GM21576 (cell line): ENCODE data around the gene PRSS22.
A peak's percentile ranks its signal among the peaks of the same experiment; 100 is the strongest.

ENCODE experiments used
- ATAC-seq: cut with Tn5 transposase; IDR thresholded peaks from one replicate; pipeline ENCODE4 v1.9.1; 2021; ENCODE audit warnings: mild to moderate bottlenecking, moderate library complexity; ENCODE audit not compliant: unreplicated experiment

Gene PRSS22

GRCh38 chr16:2881783-2882649, 24.0 kb upstream of the PRSS22 start:
- no peak for ATAC-seq

GRCh38 chr16:2879854-2880508, 22.0 kb upstream of the PRSS22 start:
- no peak for ATAC-seq

- no peak for ATAC-seq
These were observed 17.0 kb upstream of the PRSS22 start for GRCh38 chr16:2874912-2875362.

- ATAC-seq: no peak
These were observed 16.3 kb upstream of the PRSS22 start for GRCh38 chr16:2874032-2874911.

GRCh38 chr16:2871926-2872325, 14.0 kb upstream of the PRSS22 start:
- no peak for ATAC-seq

GRCh38 chr16:2867987-2868789, 10.2 kb upstream of the PRSS22 start:
- peak; percentile 92 for ATAC-seq

GRCh38 chr16:2867661-2867986, 9.7 kb upstream of the PRSS22 start:
- no peak for ATAC-seq

- ATAC-seq: no peak
These were observed 8.5 kb upstream of the PRSS22 start for GRCh38 chr16:2866431-2866830.

- no peak for ATAC-seq
These were observed 7.7 kb upstream of the PRSS22 start for GRCh38 chr16:2865651-2866050.

GRCh38 chr16:2860826-2861567, 3.0 kb upstream of the PRSS22 start:
- no peak for ATAC-seq

GRCh38 chr16:2859686-2860265, 1.8 kb upstream of the PRSS22 start:
- no peak for ATAC-seq

GRCh38 chr16:2858245-2859025, 465 bp upstream of the PRSS22 start:
- ATAC-seq: no peak

GRCh38 chr16:2856686-2857450, 1.1 kb downstream of the PRSS22 start:
- no peak for ATAC-seq

- ATAC-seq: no peak
These were observed 1.8 kb downstream of the PRSS22 start for GRCh38 chr16:2856061-2856670.

- no peak for ATAC-seq
These were observed 2.4 kb downstream of the PRSS22 start for GRCh38 chr16:2855536-2855935.

- no peak for ATAC-seq
These were observed 3.2 kb downstream of the PRSS22 start for GRCh38 chr16:2854700-2855309.

GRCh38 chr16:2853531-2854073, 4.4 kb downstream of the PRSS22 start:
- no peak for ATAC-seq
